ENCODE data around the gene ACVR1.
"Not testable (repeated sequence)": the region's sequence is repeated elsewhere in the genome, so short reads cannot be mapped to it uniquely, and the experiment has no call there.

ACVR1 gene

GRCh38 chr2:157848213-157848612, 27.9 kb downstream of the ACVR1 start:
- no peak for DNase-seq

- DNase-seq: no peak
Observed at GRCh38 chr2:157845081-157845480, 31.0 kb downstream of the ACVR1 start.

- no peak for DNase-seq
Observed at GRCh38 chr2:157843935-157844334, 32.2 kb downstream of the ACVR1 start.

- no peak for DNase-seq
Observed at GRCh38 chr2:157843081-157843480, 33.0 kb downstream of the ACVR1 start.

GRCh38 chr2:157842106-157842879, 33.8 kb downstream of the ACVR1 start:
- DNase-seq: no peak

- no peak for DNase-seq
Observed at GRCh38 chr2:157841485-157841884, 34.6 kb downstream of the ACVR1 start.

- no peak for DNase-seq
Observed at GRCh38 chr2:157840568-157841156, 35.5 kb downstream of the ACVR1 start.

GRCh38 chr2:157839822-157840221, 36.3 kb downstream of the ACVR1 start:
- no peak for DNase-seq

GRCh38 chr2:157839162-157839801, 36.8 kb downstream of the ACVR1 start:
- DNase-seq: peak; percentile 50

GRCh38 chr2:157838442-157839161, 37.5 kb downstream of the ACVR1 start:
- DNase-seq: peak; percentile 89

GRCh38 chr2:157837851-157838441, 38.2 kb downstream of the ACVR1 start:
- no peak for DNase-seq

- DNase-seq: no peak
Observed at GRCh38 chr2:157836531-157836930, 39.6 kb downstream of the ACVR1 start.

GRCh38 chr2:157835425-157835824, 40.7 kb downstream of the ACVR1 start:
- no peak for DNase-seq

GRCh38 chr2:157835006-157835405, 41.1 kb downstream of the ACVR1 start:
- no peak for DNase-seq

- no peak for DNase-seq
Observed at GRCh38 chr2:157833721-157834120, 42.4 kb downstream of the ACVR1 start.

GRCh38 chr2:157831573-157832315, 44.4 kb downstream of the ACVR1 start:
- DNase-seq: no peak

- peak; percentile 94 for DNase-seq
Observed at GRCh38 chr2:157830696-157831570, 45.2 kb downstream of the ACVR1 start.

GRCh38 chr2:157830266-157830665, 45.9 kb downstream of the ACVR1 start:
- no peak for DNase-seq

- DNase-seq: no peak
Observed at GRCh38 chr2:157827377-157827776, 48.8 kb downstream of the ACVR1 start.

- DNase-seq: not testable (repeated sequence)
Observed at GRCh38 chr2:157826644-157827043, 49.5 kb downstream of the ACVR1 start.

- peak; percentile 33 for DNase-seq
Observed at GRCh38 chr2:157825885-157826284, 50.2 kb downstream of the ACVR1 start.
